Measurements from ENCODE around the gene GCLC.

GCLC gene

DNA sequence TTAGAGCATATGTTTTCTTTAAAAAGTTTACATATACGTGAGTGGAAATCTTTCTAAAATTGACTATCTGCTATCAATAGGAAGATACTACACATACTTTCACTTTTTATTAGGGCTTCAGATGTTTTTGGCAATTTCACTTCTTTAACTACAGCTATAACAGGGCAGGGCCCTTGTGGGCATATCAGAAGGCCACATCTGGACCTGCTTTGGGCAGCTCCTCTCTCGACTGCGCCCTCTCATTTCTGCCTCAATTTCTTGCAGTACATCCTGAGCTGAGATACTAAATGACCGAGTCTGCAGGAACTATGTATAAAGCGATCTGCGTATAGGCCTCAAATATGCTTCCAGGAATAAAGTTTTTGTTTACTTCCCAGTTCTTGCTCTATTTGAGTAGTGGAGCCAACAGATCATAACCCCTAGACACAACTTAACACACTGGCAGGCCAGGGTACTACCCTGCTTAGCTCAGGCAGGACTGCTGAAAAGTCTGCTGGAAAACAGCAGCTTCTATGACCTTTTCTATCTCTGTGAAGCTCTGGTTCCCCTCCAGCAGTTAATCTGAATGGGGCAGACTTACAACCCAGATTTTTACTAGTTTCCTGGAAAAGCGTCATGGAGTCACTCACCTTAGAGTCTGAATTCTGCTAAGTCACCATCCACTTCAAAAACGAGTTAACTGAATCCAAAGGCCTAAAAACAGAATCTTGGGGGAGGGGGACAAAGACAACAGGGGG, 12.7 kb downstream of the GCLC start:
- ChIA-PET POLR2A (no interaction called here), CTCF (interaction anchor here (0.9 kb wide), 1 partner anchor 39 kb away, joined by 3 read pairs; no protein-coding TSS in a partner anchor)
- no peak for DNase-seq (ENCODE audit: extremely low spot score)
- TF ChIP-seq SUZ12 (IDR thresholded peaks at IDR 0.05) (no peak), FOXK2 (IDR thresholded peaks at IDR 0.05) (no peak), TARDBP (IDR thresholded peaks at IDR 0.05) (no peak), LEF1 (IDR thresholded peaks at IDR 0.05; ENCODE audit: borderline replicate concordance) (no peak), NFRKB (IDR thresholded peaks at IDR 0.05) (no peak), ELF4 (IDR thresholded peaks at IDR 0.05) (no peak), BHLHE40 (IDR thresholded peaks at IDR 0.05; ENCODE audit: borderline replicate concordance) (no peak), SP1 (IDR thresholded peaks at IDR 0.05) (no peak), FOXM1 (IDR thresholded peaks at IDR 0.05; ENCODE audit: borderline replicate concordance) (no peak), ARNT (IDR thresholded peaks at IDR 0.05) (no peak), HDGF (IDR thresholded peaks at IDR 0.05; ENCODE audit: borderline replicate concordance) (no peak), CTBP1 (IDR thresholded peaks at IDR 0.05; ENCODE audit: borderline replicate concordance) (no peak), FOXA1 (IDR thresholded peaks at IDR 0.05) (no peak), ZNF384 (IDR thresholded peaks at IDR 0.05) (no peak), L3MBTL2 (conservative IDR thresholded peaks at IDR 0.05) (no peak)
- TF ChIP-seq, protein P1, sequence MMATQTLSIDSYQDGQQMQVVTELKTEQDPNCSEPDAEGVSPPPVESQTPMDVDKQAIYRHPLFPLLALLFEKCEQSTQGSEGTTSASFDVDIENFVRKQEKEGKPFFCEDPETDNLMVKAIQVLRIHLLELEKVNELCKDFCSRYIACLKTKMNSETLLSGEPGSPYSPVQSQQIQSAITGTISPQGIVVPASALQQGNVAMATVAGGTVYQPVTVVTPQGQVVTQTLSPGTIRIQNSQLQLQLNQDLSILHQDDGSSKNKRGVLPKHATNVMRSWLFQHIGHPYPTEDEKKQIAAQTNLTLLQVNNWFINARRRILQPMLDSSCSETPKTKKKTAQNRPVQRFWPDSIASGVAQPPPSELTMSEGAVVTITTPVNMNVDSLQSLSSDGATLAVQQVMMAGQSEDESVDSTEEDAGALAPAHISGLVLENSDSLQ (IDR thresholded peaks at IDR 0.05) = no peak

DNA sequence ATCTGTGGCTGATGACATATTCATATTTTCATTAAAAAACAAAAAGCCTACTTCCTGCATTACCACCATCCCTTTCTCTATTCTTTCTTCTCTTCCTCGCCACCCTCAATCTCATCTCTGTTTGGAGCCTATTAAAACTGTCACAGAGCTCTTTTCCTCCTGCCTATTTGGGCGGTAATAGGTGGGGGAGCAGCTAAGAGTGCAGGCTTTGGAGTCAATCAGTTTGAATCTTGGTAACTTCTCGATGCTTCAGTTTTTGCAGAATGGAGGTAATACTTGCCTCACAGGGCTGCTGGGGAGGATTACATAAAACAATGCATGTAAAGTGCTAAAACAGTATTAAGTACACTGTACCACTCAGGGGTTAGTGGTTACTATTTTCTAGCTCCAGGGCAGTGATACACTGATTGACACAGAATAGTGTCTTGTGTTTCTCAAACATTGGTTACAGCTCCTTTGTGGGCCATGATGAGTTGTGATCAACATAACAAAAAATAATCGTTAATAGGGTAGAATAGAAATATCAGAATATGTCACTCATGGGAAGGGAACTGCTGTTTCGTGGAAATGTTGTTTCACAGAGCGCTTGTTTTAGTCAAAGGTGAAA, 14.0 kb downstream of the GCLC start:
- CTCF ChIA-PET = interaction anchor here (0.8 kb wide), 2 partner anchors 149 to 188 kb away, joined by 3 read pairs; no protein-coding TSS in a partner anchor
- no peak for DNase-seq (ENCODE audit: extremely low spot score)
- POLR2A ChIA-PET = interaction anchor here (2.0 kb wide), 1 partner anchor 14 kb away, joined by 5 read pairs; the partner anchor contains the start of gene GCLC
- TF ChIP-seq ZNF384 (IDR thresholded peaks at IDR 0.05) (no peak), CTBP1 (IDR thresholded peaks at IDR 0.05; ENCODE audit: borderline replicate concordance) (no peak), FOXK2 (IDR thresholded peaks at IDR 0.05) (no peak), ARNT (IDR thresholded peaks at IDR 0.05) (no peak), NFRKB (IDR thresholded peaks at IDR 0.05) (no peak), BHLHE40 (IDR thresholded peaks at IDR 0.05; ENCODE audit: borderline replicate concordance) (no peak), FOXM1 (IDR thresholded peaks at IDR 0.05; ENCODE audit: borderline replicate concordance) (no peak), SP1 (IDR thresholded peaks at IDR 0.05) (no peak), LEF1 (IDR thresholded peaks at IDR 0.05; ENCODE audit: borderline replicate concordance) (no peak), TARDBP (IDR thresholded peaks at IDR 0.05) (no peak), ELF4 (IDR thresholded peaks at IDR 0.05) (no peak), L3MBTL2 (conservative IDR thresholded peaks at IDR 0.05) (no peak), HDGF (IDR thresholded peaks at IDR 0.05; ENCODE audit: borderline replicate concordance) (no peak)
- TF ChIP-seq, protein P1 (IDR thresholded peaks at IDR 0.05) = no peak

DNA sequence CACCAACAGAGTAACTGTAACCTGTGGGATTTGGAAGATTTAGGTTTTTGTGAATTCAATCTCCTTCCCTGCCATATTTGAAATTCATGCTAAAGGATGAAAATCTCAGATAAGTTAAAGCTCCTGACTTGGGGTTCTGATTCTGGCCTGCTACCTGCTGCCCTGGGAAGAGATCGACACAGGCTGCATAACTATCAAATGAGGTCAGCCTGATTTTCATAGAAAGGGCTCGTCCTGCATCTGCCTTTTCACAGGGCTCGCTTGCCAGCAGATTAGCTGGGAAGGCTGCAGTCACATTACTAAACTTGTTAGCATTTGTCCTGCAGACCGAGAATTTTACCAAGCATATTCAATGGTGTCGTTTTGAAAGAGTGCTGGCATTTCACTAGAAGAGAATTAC, 14.6 kb downstream of the GCLC start:
- CTCF ChIA-PET = interaction anchor here (0.8 kb wide), 1 partner anchor 188 kb away, joined by 3 read pairs; no protein-coding TSS in a partner anchor
- TF ChIP-seq TARDBP (IDR thresholded peaks at IDR 0.05) (no peak), CTBP1 (IDR thresholded peaks at IDR 0.05; ENCODE audit: borderline replicate concordance) (no peak), ELF4 (IDR thresholded peaks at IDR 0.05) (no peak), LEF1 (IDR thresholded peaks at IDR 0.05; ENCODE audit: borderline replicate concordance) (no peak), FOXM1 (IDR thresholded peaks at IDR 0.05; ENCODE audit: borderline replicate concordance) (no peak), HDGF (IDR thresholded peaks at IDR 0.05; ENCODE audit: borderline replicate concordance) (no peak), BHLHE40 (IDR thresholded peaks at IDR 0.05; ENCODE audit: borderline replicate concordance) (no peak), NFRKB (IDR thresholded peaks at IDR 0.05) (no peak), ZNF384 (IDR thresholded peaks at IDR 0.05) (no peak), SUZ12 (IDR thresholded peaks at IDR 0.05) (no peak), SP1 (IDR thresholded peaks at IDR 0.05) (no peak), L3MBTL2 (conservative IDR thresholded peaks at IDR 0.05) (no peak), ARNT (IDR thresholded peaks at IDR 0.05) (no peak), FOXA1 (IDR thresholded peaks at IDR 0.05) (no peak), FOXK2 (IDR thresholded peaks at IDR 0.05) (no peak)
- TF ChIP-seq, protein P1 (IDR thresholded peaks at IDR 0.05) = no peak
- POLR2A ChIA-PET = interaction anchor here (2.0 kb wide), 1 partner anchor 14 kb away, joined by 5 read pairs; the partner anchor contains the start of gene GCLC
- no peak for DNase-seq (ENCODE audit: extremely low spot score)

DNA sequence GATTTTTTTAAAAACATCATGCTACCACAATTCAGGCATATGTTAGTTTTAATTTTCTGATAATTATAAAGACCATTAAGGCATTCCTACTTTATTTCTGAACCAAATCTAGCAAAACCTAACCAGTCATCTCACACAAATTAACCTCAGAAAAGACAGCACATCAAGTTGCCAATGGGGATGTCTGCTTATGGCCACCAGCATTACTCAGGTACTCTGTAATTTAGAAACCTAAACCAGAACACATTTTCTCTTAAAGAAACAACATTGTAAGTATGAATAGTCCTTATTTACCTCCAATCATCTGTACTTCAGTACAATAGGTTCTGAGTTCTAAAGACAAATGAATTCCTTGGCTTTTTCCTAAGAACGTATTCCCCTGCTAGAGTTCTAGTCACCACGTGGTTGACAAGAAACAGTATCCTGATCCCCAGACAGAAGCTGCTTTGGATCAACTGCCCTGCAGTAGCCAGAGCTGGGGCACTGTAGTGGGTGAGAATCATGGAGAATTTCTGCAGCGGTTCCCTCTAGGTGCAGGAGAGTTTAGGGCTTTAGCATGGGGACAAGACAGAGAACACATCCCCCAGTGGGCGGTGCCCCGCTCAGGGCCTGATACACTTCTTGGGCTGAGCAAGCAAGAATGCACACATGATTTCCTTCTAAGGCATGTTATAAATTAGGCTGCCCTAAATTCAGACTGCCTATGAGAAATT, 15.4 kb downstream of the GCLC start:
- ChIA-PET CTCF (no interaction called here), POLR2A (interaction anchor here (2.0 kb wide), 1 partner anchor 15 kb away, joined by 5 read pairs; the partner anchor contains the start of gene GCLC)
- DNase-seq (ENCODE audit: extremely low spot score) = no peak
- TF ChIP-seq FOXK2 (IDR thresholded peaks at IDR 0.05) (no peak), TARDBP (IDR thresholded peaks at IDR 0.05) (no peak), ZNF384 (IDR thresholded peaks at IDR 0.05) (no peak)

DNA sequence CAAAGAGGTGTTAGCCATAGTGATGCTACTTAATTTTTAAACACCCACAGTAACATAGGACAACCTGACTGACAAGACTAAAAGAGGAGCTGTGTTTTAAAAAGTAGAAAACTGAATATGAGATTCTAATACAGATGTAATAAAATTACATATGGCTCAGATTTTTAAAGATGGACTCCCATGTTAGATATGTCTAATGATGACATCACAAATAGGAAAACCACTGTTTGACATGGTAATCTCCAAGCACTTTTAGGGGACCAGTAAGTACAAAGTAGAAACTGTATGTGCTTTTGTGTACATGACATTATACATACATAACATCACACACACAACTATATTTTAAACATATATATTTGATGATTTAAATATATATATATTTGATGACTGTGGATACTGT, 16.8 kb downstream of the GCLC start:
- CTCF ChIA-PET = no interaction called here
- DNase-seq (ENCODE audit: extremely low spot score) = no peak
- POLR2A ChIA-PET = no interaction called here
- TF ChIP-seq FOXM1 (IDR thresholded peaks at IDR 0.05; ENCODE audit: borderline replicate concordance) (no peak), BHLHE40 (IDR thresholded peaks at IDR 0.05; ENCODE audit: borderline replicate concordance) (no peak), NFRKB (IDR thresholded peaks at IDR 0.05) (no peak), L3MBTL2 (conservative IDR thresholded peaks at IDR 0.05) (no peak), TARDBP (IDR thresholded peaks at IDR 0.05) (no peak), SUZ12 (IDR thresholded peaks at IDR 0.05) (no peak), FOXA1 (IDR thresholded peaks at IDR 0.05) (no peak), SP1 (IDR thresholded peaks at IDR 0.05) (no peak), FOXK2 (IDR thresholded peaks at IDR 0.05) (no peak), LEF1 (IDR thresholded peaks at IDR 0.05; ENCODE audit: borderline replicate concordance) (no peak), CTBP1 (IDR thresholded peaks at IDR 0.05; ENCODE audit: borderline replicate concordance) (no peak), HDGF (IDR thresholded peaks at IDR 0.05; ENCODE audit: borderline replicate concordance) (no peak), ZNF384 (IDR thresholded peaks at IDR 0.05) (no peak), ELF4 (IDR thresholded peaks at IDR 0.05) (no peak), ARNT (IDR thresholded peaks at IDR 0.05) (no peak)
- TF ChIP-seq, protein P1 (IDR thresholded peaks at IDR 0.05) = no peak
